Measurements from ENCODE around the gene SFSWAP. TPM values are rescaled to one million over a fixed set of nuclear protein-coding genes. Genes with fewer than 3 reads are reported as not detected.
A peak's percentile ranks its signal among the peaks of the same experiment; 100 is the strongest.

SFSWAP gene
- polyA plus RNA-seq, 1 donor = 35.6 TPM

- DNase-seq = no peak
Observed at GRCh38 chr12:131817241-131817640, 106.4 kb downstream of the SFSWAP start.

GRCh38 chr12:131818821-131819585 lies 108.1 kb downstream of the SFSWAP start:
- DNase-seq = no peak

- DNase-seq = no peak
Observed at GRCh38 chr12:131824450-131824849, 113.6 kb downstream of the SFSWAP start.

DNA sequence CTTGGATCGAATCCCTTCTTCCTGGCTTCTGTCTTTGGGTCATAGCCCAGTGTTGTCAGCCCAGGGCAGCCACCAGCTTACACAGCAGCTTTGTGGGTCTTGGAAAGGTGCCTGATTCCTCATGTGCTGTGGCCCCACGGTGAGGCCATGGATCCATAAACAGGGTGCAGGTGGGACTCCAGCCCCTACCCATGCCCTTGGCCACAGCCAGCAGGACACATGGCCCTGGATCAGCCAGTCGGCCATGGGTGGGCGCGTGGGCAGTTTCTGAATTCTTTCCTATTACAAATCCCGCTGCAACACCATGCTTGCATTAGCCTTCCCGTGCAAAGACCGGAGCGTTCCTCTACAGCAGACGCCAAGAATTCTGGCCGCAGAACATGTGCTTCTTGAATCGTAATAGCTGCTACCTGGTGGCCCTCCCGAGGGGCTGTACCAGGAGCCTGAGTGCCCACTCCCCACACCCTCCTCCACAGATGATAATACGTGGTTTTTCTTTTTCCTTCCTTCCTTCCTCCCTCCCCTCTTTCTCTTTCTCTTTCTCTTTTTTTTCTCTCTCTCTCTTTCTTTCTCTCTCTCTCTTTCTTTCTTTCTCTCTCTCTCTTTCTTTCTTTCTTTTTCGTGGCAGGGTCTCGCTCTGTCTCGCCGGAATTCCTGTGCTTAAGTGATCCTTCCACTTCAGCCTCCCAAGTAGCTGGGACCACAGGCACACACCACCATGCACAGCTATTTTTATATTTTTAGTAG lies 114.4 kb downstream of the SFSWAP start:
- no peak for DNase-seq

DNA sequence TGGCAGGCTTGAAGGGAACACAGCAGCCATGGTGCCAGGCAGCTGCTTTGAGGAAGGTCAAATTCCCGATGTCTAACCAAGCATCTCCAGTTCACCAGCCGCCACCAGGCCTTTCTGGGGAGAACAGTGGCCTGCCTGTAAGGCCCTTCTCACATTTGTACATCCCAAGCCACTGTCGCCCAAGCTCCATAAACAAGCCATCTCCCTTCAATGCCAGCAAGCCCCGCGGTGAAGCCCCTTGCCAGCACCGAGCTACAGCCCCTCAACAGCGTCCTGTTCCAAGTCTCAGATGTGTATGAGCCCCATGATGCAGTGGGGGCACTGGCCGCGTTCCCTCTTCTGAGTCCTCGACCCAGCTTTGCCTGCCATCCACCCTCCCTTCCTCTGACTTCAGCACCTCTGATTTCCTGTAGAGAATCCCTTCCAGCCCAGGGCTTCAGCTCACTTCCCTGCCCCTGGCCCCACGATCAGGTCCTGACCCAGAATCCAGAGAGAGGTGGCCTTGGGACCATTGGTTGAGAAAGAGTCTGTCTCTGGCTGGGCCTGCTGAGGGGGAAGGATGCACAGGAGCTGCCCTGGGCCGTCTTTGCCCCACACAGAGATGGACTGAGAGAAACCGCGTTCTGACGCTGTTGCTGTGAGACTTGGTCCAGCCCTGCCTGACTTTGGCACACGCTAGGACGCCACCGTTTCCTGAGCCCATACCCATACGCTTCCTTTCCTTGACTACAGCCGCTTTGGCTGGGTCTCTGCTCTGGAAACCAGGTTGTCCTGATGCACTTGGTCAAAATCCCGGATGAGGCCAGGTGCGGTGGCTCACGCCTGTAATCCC lies 115.4 kb downstream of the SFSWAP start:
- no peak for DNase-seq

DNA sequence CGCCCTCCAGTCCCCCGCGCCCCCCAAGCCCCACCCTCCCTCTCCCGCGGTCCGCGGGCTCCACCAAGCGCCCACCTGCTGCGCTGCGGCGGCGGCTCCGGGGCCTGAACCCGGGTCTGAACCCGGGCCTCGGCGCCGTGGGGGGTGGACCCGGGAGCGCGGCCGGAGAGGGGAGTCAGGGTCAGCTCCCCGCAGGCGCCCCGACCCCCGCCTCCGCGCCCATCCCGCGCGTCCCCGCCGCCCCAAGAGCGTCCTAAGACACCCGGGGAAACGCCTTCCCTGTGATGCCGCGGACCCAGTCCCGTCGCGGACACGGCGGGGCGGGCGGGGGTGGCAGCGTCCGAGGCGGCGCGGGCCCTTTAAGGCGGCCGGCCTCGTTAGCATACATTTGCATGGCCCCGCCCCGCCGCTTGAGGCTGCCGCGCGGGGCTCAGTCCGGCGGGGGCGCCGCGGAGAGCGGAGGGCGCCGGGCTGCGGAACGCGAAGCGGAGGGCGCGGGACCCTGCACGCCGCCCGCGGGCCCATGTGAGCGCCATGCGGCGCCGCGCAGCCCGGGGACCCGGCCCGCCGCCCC lies 117.2 kb downstream of the SFSWAP start, which contains the start of gene MMP17:
Gene MMP17, plus strand, starts transcription at position 433 of the 574 bp plus-strand sequence. Its CDS starts 102 bp downstream, at position 535.
- peak; percentile 73 for DNase-seq

DNA sequence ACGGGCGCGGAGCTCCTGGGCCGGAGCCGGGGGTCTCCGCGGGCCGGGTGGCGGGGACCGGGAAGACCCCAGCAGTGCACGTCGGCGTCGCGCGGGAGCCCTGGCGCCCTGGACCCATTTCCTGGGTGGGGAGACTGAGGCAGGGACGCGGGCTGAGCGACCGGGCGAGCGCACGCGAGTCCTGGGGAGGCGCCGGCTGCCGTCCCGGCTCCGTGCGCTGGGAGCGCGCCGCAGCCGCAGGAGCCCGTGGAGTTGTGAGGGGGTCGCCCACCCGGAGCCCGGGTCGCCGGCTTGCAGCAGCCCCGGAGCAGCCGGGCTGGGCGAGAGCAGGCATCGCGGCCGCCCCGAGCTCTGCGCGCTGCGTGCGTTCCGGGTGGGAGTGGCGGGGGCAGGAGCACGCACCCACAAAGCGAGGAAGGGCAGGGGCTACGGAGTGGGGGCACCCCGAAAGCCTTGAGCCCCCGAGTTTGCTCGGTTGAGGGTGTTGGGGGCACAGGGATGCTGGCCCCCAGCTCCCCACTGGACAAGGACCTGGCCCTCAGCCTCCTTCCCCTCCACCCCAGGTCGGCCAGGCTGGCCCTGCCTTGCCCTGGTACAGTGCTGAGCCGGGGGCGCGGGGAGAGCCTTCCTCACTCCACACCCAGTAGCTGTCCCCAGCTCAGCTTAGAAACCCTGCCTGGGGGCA lies 117.9 kb downstream of the SFSWAP start:
- no peak for DNase-seq

DNA sequence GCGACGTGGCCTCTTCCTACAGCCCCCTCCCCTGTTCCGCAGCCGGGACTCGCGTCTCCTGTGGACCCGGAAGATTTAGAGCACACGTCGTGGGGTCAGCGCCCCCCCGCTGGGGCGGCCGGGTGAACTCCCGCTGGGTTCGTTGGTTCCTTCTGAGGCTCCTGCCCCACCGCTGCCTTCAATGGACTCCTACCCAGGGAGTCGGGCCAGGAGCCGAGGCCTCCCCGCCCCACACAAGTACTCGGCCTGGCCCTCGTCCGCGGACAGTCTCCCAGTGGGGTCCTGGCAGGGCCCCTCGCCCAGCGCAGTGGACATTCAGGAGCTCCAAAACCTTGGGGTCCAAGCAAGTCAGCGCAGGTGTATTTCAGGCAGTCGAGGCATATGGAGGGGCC lies 118.5 kb downstream of the SFSWAP start:
- no peak for DNase-seq

GRCh38 chr12:131829791-131830334 lies 119.0 kb downstream of the SFSWAP start:
- DNase-seq = no peak

DNA sequence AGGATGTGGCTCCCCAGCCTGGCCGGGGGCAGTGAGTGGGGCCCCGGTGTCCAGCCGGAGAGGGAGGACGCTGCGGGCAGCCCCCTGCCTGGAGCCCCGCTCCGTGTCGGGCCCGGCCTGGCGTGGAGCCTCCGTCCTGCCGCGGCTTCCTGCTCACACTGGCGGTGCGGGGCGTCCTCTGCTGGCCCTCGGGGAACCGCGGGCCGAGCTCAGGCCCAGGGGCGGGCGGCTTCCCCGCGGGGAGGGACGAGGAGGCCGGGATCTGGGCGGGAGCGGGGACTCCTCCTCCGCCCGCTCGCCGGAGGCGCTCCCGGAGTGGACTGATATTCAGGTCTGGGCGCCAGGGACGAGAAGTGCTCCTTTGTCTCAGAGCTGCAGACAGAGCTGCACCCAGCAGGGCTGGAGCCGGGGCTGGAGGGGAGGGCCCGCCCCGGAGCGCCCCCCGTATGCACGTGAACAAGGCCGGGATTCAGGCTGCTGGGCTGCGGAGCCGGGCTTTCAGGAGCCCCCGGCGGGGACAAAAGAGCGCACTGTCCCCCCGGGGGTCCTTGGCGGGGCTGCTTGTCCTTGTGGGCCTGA lies 119.5 kb downstream of the SFSWAP start:
- peak; percentile 86 for DNase-seq

- DNase-seq = no peak
Observed at GRCh38 chr12:131830914-131831571, 120.2 kb downstream of the SFSWAP start.

DNA sequence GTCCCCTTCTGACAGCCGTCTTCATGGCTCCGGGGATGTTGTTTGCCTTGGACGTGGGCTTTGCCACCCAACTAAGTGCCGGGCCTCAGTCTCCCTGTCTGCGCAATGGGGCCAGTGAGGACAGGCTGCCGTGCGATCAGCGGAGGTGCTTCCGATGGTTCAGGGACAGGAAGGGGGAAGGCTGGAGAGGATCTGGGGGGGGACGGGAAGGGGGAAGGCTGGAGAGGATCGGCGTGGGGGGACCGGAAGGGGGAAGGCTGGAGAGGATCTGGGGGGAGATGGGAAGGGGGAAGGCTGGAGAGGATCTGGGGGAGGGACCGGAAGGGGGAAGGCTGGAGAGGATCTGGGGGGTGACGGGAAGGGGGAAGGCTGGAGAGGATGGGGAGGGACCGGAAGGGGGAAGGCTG lies 120.7 kb downstream of the SFSWAP start:
- DNase-seq = peak; percentile 89

- peak; percentile 59 for DNase-seq
Observed at GRCh38 chr12:131832321-131833231, 121.7 kb downstream of the SFSWAP start.

DNA sequence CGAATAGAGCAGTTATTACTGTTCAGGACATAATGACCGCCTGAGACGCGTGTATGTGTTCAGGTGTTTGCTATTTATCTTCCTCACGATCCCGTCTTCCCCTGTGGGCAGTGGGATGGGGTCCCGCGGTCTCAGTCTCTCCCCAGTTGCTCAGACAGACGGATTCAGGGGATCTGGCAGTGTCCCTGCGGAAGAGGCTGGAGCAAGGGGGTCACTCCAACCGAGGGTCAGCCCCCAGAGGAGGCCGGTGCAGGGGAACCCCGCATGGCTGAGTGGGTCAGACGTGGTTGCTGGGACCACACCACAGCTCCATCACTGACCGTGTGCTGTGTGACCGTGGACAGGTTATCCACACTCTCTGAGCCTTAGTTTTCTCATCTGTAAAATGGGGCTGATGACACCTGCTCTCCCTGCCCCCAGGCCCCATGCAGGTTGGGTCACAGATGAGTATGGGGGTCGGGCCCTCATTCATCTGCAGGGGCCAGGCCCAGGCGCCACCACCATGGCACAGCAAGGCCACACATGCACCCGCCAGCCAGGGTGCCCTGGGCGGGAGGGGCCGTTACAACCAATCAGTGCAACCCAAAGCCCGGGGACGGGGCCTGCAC lies 122.5 kb downstream of the SFSWAP start:
- DNase-seq = no peak

- no peak for DNase-seq
Observed at GRCh38 chr12:131833896-131834641, 123.2 kb downstream of the SFSWAP start.

DNA sequence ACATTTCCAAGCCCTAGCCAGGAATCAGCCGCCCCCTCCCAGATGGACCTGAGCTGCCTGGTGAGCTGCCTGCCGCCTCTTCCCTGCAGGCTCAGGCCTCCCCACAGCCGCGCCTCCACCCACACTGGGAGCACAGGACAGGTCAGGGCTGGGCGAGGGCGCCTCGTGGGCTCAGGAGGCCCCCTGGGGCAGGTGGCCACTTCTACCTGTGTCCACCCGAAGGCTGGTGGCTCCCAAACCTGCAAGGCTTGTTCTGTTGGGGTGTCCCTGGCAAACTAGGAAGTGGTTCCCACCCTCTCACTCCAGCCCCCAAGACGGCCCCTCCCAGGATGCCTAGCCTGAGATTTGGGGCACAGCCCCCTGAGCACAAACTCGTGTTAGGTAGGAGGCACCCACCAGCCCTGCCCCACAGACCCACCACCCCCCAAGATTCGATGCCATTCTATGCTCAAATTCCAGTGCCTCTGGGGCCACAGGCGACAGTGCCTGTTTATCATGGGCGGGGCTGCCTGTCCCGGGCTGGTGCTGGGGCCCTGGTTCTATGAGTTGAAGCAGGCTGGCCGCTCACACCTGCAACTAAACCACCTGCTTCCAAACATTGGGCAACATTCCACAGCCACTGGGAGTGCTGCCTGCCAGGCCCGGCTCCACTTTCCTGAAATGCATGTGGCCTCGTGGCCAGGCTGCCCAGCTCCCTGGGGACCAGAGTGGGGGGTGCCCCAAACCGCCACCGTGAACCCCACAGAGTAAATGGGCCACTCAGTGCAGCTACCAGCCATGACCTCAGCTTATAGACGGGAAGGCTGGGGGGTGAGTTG lies 124.1 kb downstream of the SFSWAP start:
- DNase-seq = no peak

DNA sequence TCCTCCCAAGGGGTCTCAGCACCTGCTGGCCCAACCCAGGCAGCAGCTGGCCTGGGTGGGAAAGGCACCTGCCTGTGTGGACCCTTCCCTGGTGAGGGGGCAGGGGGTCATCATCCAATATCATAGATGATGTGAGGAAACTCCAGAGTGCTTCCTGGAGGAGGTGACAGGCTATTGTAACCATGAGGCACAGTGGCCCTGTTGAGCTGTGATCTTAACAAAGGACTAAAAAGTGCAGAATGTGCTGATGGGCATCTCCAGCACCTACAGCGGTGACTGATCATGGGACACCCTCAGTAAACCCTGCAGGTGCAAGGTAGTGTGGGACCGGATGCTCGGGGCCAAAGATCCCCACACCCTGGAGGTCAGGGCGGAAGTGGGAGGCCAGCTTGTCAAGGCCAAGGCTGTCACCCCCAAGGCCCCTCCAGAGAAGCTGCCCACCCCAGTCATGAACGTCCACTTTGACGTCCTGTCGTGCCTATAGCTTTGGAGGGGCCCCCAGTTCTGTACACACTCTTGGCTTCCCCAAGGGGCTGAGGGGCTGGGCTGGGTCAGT lies 124.8 kb downstream of the SFSWAP start:
- DNase-seq = no peak
